ENCODE data around the gene PCSK6.

Gene PCSK6

GRCh38 chr15:101481917-101482525, 7.5 kb downstream of the PCSK6 start:
- TF ChIP-seq CTCF (IDR thresholded peaks at IDR 0.05; ENCODE audit: low read depth, low read length, poor library complexity, severe bottlenecking) (no peak), EZH2phosphoT487 (IDR thresholded peaks at IDR 0.05; ENCODE audit: borderline replicate concordance, low read length) (no peak)
- Histone ChIP-seq H3K4me1 (ENCODE audit: control insufficient read depth, low read length) (no peaks in the 10 kb centered on the region), H3K27me3 (ENCODE audit: control insufficient read depth, low read length) (no peaks in the 10 kb centered on the region)

GRCh38 chr15:101481381-101481705, 8.2 kb downstream of the PCSK6 start:
- Histone ChIP-seq H3K4me3 (ENCODE audit: low read length) (no peak overlapping the region), H3K79me2 (ENCODE audit: control insufficient read depth, low read length) (no peaks in the 10 kb centered on the region), H3K9me3 (ENCODE audit: control insufficient read depth, insufficient read depth, low read length) (no peaks in the 10 kb centered on the region), H3K27ac (ENCODE audit: low read depth, low read length) (no peak overlapping the region), H3K4me1 (ENCODE audit: control insufficient read depth, low read length) (no peaks in the 10 kb centered on the region), H3K27me3 (ENCODE audit: control insufficient read depth, low read length) (no peaks in the 10 kb centered on the region), H3K9me2 (replicated peaks; ENCODE audit: control insufficient read depth, low read length) (no peaks in the 10 kb centered on the region), H4K20me1 (ENCODE audit: control insufficient read depth, insufficient read depth, low read depth, low read length) (no peaks in the 10 kb centered on the region), H3F3A (ENCODE audit: control insufficient read depth, insufficient read depth) (no peaks in the 10 kb centered on the region), H3K4me2 (ENCODE audit: low read length) (no peak overlapping the region), H3K36me3 (ENCODE audit: control insufficient read depth, low read length) (no peaks in the 10 kb centered on the region)
- TF ChIP-seq EZH2phosphoT487 (IDR thresholded peaks at IDR 0.05; ENCODE audit: borderline replicate concordance, low read length) (no peak), CTCF (IDR thresholded peaks at IDR 0.05; ENCODE audit: low read depth, low read length, poor library complexity, severe bottlenecking) (no peak)

More at GRCh38 chr15:101481917-101482525, 7.5 kb downstream of the PCSK6 start:
- Histone ChIP-seq H3K79me2 (ENCODE audit: control insufficient read depth, low read length) (no peaks in the 10 kb centered on the region), H4K20me1 (ENCODE audit: control insufficient read depth, insufficient read depth, low read depth, low read length) (no peaks in the 10 kb centered on the region), H3F3A (ENCODE audit: control insufficient read depth, insufficient read depth) (no peaks in the 10 kb centered on the region), H3K9me2 (replicated peaks; ENCODE audit: control insufficient read depth, low read length) (no peaks in the 10 kb centered on the region), H3K36me3 (ENCODE audit: control insufficient read depth, low read length) (no peaks in the 10 kb centered on the region), H3K27ac (ENCODE audit: low read depth, low read length) (no peak overlapping the region), H3K4me3 (ENCODE audit: low read length) (no peak overlapping the region), H3K4me2 (ENCODE audit: low read length) (no peak overlapping the region), H3K9me3 (ENCODE audit: control insufficient read depth, insufficient read depth, low read length) (no peaks in the 10 kb centered on the region)

- Histone ChIP-seq H3K9me3 (ENCODE audit: control insufficient read depth, insufficient read depth, low read length) (no peaks in the 10 kb centered on the region), H3K27me3 (ENCODE audit: control insufficient read depth, low read length) (no peaks in the 10 kb centered on the region), H3K36me3 (ENCODE audit: control insufficient read depth, low read length) (no peaks in the 10 kb centered on the region), H3K79me2 (ENCODE audit: control insufficient read depth, low read length) (no peaks in the 10 kb centered on the region), H3F3A (ENCODE audit: control insufficient read depth, insufficient read depth) (no peaks in the 10 kb centered on the region), H3K4me2 (ENCODE audit: low read length) (no peak overlapping the region), H3K9me2 (replicated peaks; ENCODE audit: control insufficient read depth, low read length) (no peaks in the 10 kb centered on the region), H4K20me1 (ENCODE audit: control insufficient read depth, insufficient read depth, low read depth, low read length) (no peaks in the 10 kb centered on the region), H3K4me3 (ENCODE audit: low read length) (no peak overlapping the region), H3K4me1 (ENCODE audit: control insufficient read depth, low read length) (no peaks in the 10 kb centered on the region), H3K27ac (ENCODE audit: low read depth, low read length) (no peak overlapping the region)
- TF ChIP-seq CTCF (IDR thresholded peaks at IDR 0.05; ENCODE audit: low read depth, low read length, poor library complexity, severe bottlenecking) (no peak), EZH2phosphoT487 (IDR thresholded peaks at IDR 0.05; ENCODE audit: borderline replicate concordance, low read length) (no peak)
Observed at GRCh38 chr15:101480613-101481380, 8.7 kb downstream of the PCSK6 start.
